ENCODE results near the gene DYNLT2. TPM values are rescaled to one million over a fixed set of nuclear protein-coding genes. Genes with fewer than 3 reads are reported as not detected.

The DYNLT2 gene
- total and polyA plus RNA-seq, 2 of the 13 experiments (the other 11 are each of a cell fraction or from before 2014, with no cell fraction given) = 2.1 to 4.3 TPM

DNA sequence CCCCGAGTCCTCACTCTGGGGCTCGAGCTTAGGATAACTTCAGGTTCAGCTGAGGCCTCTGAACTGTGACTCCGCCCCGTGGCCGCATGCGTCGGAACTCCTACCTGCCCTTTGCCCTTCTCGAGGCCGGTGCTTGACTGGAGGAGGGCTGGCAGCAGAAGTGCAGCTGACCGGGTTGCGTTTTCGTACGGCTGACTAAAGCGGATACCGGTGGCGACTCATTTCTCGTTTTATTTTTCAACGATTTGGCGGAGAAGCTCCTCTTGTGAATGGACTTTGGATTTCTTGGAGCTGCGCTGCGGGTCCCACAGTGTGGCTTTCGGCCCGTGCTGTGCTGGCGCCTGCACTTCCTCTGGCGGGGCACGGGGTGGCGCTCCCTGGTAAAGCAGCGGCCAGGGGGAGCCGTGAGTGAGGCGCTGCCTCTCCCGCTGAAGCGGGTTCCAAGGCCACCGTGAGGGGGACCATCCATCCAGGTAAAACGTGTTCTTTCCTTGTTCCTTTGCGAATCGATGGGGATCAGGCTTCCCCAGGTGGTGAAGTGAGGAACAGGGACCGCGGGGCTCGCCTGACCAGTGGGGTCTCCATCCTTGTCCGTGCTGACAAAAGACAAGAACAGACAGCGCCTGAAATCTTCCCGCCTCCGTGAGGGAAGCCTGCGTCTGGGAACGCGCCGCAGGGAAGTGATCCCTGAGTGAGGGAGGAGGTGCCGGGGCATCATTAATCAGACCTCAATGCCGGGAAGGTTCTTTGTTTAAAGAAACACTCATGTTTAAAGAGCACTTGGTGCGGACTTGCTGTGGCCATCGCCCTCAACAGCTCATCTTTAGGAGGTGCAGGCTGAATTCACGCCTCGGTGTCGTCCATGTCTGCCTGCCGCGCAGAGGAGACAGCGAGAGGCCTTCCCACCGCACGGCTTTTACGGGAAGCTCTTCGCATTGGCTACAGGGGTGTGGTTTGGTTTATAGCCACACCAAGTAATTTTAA lies 38.9 kb upstream of the DYNLT2 start (continued):
- TF ChIP-seq, protein P1, sequence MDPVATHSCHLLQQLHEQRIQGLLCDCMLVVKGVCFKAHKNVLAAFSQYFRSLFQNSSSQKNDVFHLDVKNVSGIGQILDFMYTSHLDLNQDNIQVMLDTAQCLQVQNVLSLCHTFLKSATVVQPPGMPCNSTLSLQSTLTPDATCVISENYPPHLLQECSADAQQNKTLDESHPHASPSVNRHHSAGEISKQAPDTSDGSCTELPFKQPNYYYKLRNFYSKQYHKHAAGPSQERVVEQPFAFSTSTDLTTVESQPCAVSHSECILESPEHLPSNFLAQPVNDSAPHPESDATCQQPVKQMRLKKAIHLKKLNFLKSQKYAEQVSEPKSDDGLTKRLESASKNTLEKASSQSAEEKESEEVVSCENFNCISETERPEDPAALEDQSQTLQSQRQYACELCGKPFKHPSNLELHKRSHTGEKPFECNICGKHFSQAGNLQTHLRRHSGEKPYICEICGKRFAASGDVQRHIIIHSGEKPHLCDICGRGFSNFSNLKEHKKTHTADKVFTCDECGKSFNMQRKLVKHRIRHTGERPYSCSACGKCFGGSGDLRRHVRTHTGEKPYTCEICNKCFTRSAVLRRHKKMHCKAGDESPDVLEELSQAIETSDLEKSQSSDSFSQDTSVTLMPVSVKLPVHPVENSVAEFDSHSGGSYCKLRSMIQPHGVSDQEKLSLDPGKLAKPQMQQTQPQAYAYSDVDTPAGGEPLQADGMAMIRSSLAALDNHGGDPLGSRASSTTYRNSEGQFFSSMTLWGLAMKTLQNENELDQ (CRISPR knock-in tag; IDR thresholded peaks at IDR 0.05; ENCODE audit: borderline replicate concordance) = no peak
- peak; percentile 65; the same call in 1 of the 2 replicates for TF ChIP-seq ZNF546 (CRISPR knock-in tag; conservative IDR thresholded peaks at IDR 0.05)
- TF ChIP-seq, protein P2, sequence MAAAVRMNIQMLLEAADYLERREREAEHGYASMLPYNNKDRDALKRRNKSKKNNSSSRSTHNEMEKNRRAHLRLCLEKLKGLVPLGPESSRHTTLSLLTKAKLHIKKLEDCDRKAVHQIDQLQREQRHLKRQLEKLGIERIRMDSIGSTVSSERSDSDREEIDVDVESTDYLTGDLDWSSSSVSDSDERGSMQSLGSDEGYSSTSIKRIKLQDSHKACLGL (CRISPR knock-in tag; IDR thresholded peaks at IDR 0.05) = peak; percentile 74
- TF ChIP-seq ZNF256 (CRISPR knock-in tag; conservative IDR thresholded peaks at IDR 0.05) = no peak
- TF ChIP-seq TBX3 (IDR thresholded peaks at IDR 0.05; ENCODE audit: borderline replicate concordance) = no peak; the same call in 1 of the 2 replicates
- no peak for TF ChIP-seq MBD4 (IDR thresholded peaks at IDR 0.05; ENCODE audit: borderline replicate concordance, low read length)
- TF ChIP-seq, protein P3, sequence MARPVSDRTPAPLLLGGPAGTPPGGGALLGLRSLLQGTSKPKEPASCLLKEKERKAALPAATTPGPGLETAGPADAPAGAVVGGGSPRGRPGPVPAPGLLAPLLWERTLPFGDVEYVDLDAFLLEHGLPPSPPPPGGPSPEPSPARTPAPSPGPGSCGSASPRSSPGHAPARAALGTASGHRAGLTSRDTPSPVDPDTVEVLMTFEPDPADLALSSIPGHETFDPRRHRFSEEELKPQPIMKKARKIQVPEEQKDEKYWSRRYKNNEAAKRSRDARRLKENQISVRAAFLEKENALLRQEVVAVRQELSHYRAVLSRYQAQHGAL (CRISPR knock-in tag; IDR thresholded peaks at IDR 0.05; ENCODE audit: not compliant biosample characterization) = no peak
- TF ChIP-seq ZNF776 (CRISPR knock-in tag; IDR thresholded peaks at IDR 0.05) = peak; percentile 87
- peak; percentile 61; the same call in 1 of the 2 replicates for TF ChIP-seq NR1H2 (CRISPR knock-in tag; IDR thresholded peaks at IDR 0.05; ENCODE audit: borderline replicate concordance, low read depth)
- TF ChIP-seq CENPT (CRISPR knock-in tag; IDR thresholded peaks at IDR 0.05; ENCODE audit: low read depth) = no peak; the same call in 1 of the 2 replicates
- TF ChIP-seq, protein P4, sequence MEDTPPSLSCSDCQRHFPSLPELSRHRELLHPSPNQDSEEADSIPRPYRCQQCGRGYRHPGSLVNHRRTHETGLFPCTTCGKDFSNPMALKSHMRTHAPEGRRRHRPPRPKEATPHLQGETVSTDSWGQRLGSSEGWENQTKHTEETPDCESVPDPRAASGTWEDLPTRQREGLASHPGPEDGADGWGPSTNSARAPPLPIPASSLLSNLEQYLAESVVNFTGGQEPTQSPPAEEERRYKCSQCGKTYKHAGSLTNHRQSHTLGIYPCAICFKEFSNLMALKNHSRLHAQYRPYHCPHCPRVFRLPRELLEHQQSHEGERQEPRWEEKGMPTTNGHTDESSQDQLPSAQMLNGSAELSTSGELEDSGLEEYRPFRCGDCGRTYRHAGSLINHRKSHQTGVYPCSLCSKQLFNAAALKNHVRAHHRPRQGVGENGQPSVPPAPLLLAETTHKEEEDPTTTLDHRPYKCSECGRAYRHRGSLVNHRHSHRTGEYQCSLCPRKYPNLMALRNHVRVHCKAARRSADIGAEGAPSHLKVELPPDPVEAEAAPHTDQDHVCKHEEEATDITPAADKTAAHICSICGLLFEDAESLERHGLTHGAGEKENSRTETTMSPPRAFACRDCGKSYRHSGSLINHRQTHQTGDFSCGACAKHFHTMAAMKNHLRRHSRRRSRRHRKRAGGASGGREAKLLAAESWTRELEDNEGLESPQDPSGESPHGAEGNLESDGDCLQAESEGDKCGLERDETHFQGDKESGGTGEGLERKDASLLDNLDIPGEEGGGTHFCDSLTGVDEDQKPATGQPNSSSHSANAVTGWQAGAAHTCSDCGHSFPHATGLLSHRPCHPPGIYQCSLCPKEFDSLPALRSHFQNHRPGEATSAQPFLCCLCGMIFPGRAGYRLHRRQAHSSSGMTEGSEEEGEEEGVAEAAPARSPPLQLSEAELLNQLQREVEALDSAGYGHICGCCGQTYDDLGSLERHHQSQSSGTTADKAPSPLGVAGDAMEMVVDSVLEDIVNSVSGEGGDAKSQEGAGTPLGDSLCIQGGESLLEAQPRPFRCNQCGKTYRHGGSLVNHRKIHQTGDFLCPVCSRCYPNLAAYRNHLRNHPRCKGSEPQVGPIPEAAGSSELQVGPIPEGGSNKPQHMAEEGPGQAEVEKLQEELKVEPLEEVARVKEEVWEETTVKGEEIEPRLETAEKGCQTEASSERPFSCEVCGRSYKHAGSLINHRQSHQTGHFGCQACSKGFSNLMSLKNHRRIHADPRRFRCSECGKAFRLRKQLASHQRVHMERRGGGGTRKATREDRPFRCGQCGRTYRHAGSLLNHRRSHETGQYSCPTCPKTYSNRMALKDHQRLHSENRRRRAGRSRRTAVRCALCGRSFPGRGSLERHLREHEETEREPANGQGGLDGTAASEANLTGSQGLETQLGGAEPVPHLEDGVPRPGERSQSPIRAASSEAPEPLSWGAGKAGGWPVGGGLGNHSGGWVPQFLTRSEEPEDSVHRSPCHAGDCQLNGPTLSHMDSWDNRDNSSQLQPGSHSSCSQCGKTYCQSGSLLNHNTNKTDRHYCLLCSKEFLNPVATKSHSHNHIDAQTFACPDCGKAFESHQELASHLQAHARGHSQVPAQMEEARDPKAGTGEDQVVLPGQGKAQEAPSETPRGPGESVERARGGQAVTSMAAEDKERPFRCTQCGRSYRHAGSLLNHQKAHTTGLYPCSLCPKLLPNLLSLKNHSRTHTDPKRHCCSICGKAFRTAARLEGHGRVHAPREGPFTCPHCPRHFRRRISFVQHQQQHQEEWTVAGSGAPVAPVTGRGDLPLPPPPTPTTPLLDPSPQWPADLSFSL (CRISPR knock-in tag; IDR thresholded peaks at IDR 0.05) = peak; percentile 27; the same call in 1 of the 2 replicates
- TF ChIP-seq, protein P5, sequence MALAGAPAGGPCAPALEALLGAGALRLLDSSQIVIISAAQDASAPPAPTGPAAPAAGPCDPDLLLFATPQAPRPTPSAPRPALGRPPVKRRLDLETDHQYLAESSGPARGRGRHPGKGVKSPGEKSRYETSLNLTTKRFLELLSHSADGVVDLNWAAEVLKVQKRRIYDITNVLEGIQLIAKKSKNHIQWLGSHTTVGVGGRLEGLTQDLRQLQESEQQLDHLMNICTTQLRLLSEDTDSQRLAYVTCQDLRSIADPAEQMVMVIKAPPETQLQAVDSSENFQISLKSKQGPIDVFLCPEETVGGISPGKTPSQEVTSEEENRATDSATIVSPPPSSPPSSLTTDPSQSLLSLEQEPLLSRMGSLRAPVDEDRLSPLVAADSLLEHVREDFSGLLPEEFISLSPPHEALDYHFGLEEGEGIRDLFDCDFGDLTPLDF (CRISPR knock-in tag; IDR thresholded peaks at IDR 0.05) = no peak
- 0 out of 2 replicates have a peak, but pooled peaks have one; percentile 17 for TF ChIP-seq ZNF615 (CRISPR knock-in tag; IDR thresholded peaks at IDR 0.05; ENCODE audit: borderline replicate concordance)
- no peak for TF ChIP-seq RFX3 (CRISPR knock-in tag; IDR thresholded peaks at IDR 0.05)

Measured in HepG2 (cell line).